ENCODE measurements around the gene SYNE1.
"Not testable (repeated sequence)": the region's sequence is repeated elsewhere in the genome, so short reads cannot be mapped to it uniquely, and the experiment has no call there.

SYNE1 gene

GRCh38 chr6:152330961-152331360, 306.2 kb downstream of the SYNE1 start:
- H3K27me3 ChIP-seq (replicated peaks; ENCODE audit: control insufficient read depth, insufficient read depth, low read length) = no peaks in the 10 kb centered on the region
- no peaks in the 10 kb centered on the region for H3K4me1 ChIP-seq (ENCODE audit: control insufficient read depth, insufficient read depth, low read length)
- no peak overlapping the region for H3K4me3 ChIP-seq (ENCODE audit: low read length)
- peaks cover 81% of the 10 kb centered on the region for H3K36me3 ChIP-seq (ENCODE audit: control insufficient read depth, insufficient read depth, low read length, severe bottlenecking)
- no peak for DNase-seq (ENCODE audit: low read depth)
- no peak overlapping the region for H3K9ac ChIP-seq (ENCODE audit: low read length)
- H3K9me3 ChIP-seq (ENCODE audit: control insufficient read depth, low read length) = no peaks in the 10 kb centered on the region

- Histone ChIP-seq H3K4me3 (ENCODE audit: low read length) (no peak overlapping the region), H3K36me3 (ENCODE audit: control insufficient read depth, insufficient read depth, low read length, severe bottlenecking) (peaks cover 82% of the 10 kb centered on the region), H3K27me3 (replicated peaks; ENCODE audit: control insufficient read depth, insufficient read depth, low read length) (no peaks in the 10 kb centered on the region), H3K9ac (ENCODE audit: low read length) (no peak overlapping the region), H3K4me1 (ENCODE audit: control insufficient read depth, insufficient read depth, low read length) (no peaks in the 10 kb centered on the region), H3K9me3 (ENCODE audit: control insufficient read depth, low read length) (no peaks in the 10 kb centered on the region)
- DNase-seq (ENCODE audit: low read depth) = no peak
Observed at GRCh38 chr6:152329638-152330448, 307.3 kb downstream of the SYNE1 start.

GRCh38 chr6:152328200-152328599, 309.0 kb downstream of the SYNE1 start:
- not testable (repeated sequence) for H3K9me3 ChIP-seq (ENCODE audit: control insufficient read depth, low read length); H3K27me3 ChIP-seq (replicated peaks; ENCODE audit: control insufficient read depth, insufficient read depth, low read length); H3K4me3 ChIP-seq (ENCODE audit: low read length); H3K9ac ChIP-seq (ENCODE audit: low read length); H3K4me1 ChIP-seq (ENCODE audit: control insufficient read depth, insufficient read depth, low read length); DNase-seq (ENCODE audit: low read depth)
- peaks cover 80% of the 10 kb centered on the region for H3K36me3 ChIP-seq (ENCODE audit: control insufficient read depth, insufficient read depth, low read length, severe bottlenecking)

- no peaks in the 10 kb centered on the region for H3K9me3 ChIP-seq (ENCODE audit: control insufficient read depth, low read length)
- H3K4me1 ChIP-seq (ENCODE audit: control insufficient read depth, insufficient read depth, low read length) = peaks cover under 1% of the 10 kb centered on the region
- H3K27me3 ChIP-seq (replicated peaks; ENCODE audit: control insufficient read depth, insufficient read depth, low read length) = no peaks in the 10 kb centered on the region
- no peak overlapping the region for H3K4me3 ChIP-seq (ENCODE audit: low read length)
- no peak for DNase-seq (ENCODE audit: low read depth)
- no peak overlapping the region for H3K9ac ChIP-seq (ENCODE audit: low read length)
- H3K36me3 ChIP-seq (ENCODE audit: control insufficient read depth, insufficient read depth, low read length, severe bottlenecking) = peaks cover 83% of the 10 kb centered on the region
Observed at GRCh38 chr6:152323376-152323775, 313.8 kb downstream of the SYNE1 start.

- H3K27me3 ChIP-seq (replicated peaks; ENCODE audit: control insufficient read depth, insufficient read depth, low read length) = no peaks in the 10 kb centered on the region
- no peak overlapping the region for H3K9ac ChIP-seq (ENCODE audit: low read length)
- H3K4me1 ChIP-seq (ENCODE audit: control insufficient read depth, insufficient read depth, low read length) = peaks cover 3% of the 10 kb centered on the region
- H3K4me3 ChIP-seq (ENCODE audit: low read length) = no peak overlapping the region
- peaks cover 89% of the 10 kb centered on the region for H3K36me3 ChIP-seq (ENCODE audit: control insufficient read depth, insufficient read depth, low read length, severe bottlenecking)
- peak; percentile 61 for DNase-seq (ENCODE audit: low read depth)
- no peaks in the 10 kb centered on the region for H3K9me3 ChIP-seq (ENCODE audit: control insufficient read depth, low read length)
Observed at GRCh38 chr6:152318278-152318677, 318.9 kb downstream of the SYNE1 start.

- Histone ChIP-seq H3K9me3 (ENCODE audit: control insufficient read depth, low read length) (no peaks in the 10 kb centered on the region), H3K9ac (ENCODE audit: low read length) (no peak overlapping the region), H3K4me1 (ENCODE audit: control insufficient read depth, insufficient read depth, low read length) (peaks cover 3% of the 10 kb centered on the region), H3K36me3 (ENCODE audit: control insufficient read depth, insufficient read depth, low read length, severe bottlenecking) (peaks cover 78% of the 10 kb centered on the region), H3K4me3 (ENCODE audit: low read length) (no peak overlapping the region), H3K27me3 (replicated peaks; ENCODE audit: control insufficient read depth, insufficient read depth, low read length) (no peaks in the 10 kb centered on the region)
- peak; percentile 56 for DNase-seq (ENCODE audit: low read depth)
Observed at GRCh38 chr6:152316024-152316423, 321.1 kb downstream of the SYNE1 start.

GRCh38 chr6:152314483-152314832, 322.7 kb downstream of the SYNE1 start:
- H3K4me1 ChIP-seq (ENCODE audit: control insufficient read depth, insufficient read depth, low read length) = peaks cover 3% of the 10 kb centered on the region
- no peak overlapping the region for H3K9ac ChIP-seq (ENCODE audit: low read length)
- DNase-seq (ENCODE audit: low read depth) = no peak
- H3K4me3 ChIP-seq (ENCODE audit: low read length) = no peak overlapping the region
- H3K27me3 ChIP-seq (replicated peaks; ENCODE audit: control insufficient read depth, insufficient read depth, low read length) = no peaks in the 10 kb centered on the region
- peaks cover 78% of the 10 kb centered on the region for H3K36me3 ChIP-seq (ENCODE audit: control insufficient read depth, insufficient read depth, low read length, severe bottlenecking)
- no peaks in the 10 kb centered on the region for H3K9me3 ChIP-seq (ENCODE audit: control insufficient read depth, low read length)

GRCh38 chr6:152313542-152314482, 323.4 kb downstream of the SYNE1 start:
- DNase-seq (ENCODE audit: low read depth) = peak; percentile 48
- Histone ChIP-seq H3K9me3 (ENCODE audit: control insufficient read depth, low read length) (no peaks in the 10 kb centered on the region), H3K4me1 (ENCODE audit: control insufficient read depth, insufficient read depth, low read length) (peaks cover 3% of the 10 kb centered on the region), H3K36me3 (ENCODE audit: control insufficient read depth, insufficient read depth, low read length, severe bottlenecking) (peaks cover 78% of the 10 kb centered on the region), H3K27me3 (replicated peaks; ENCODE audit: control insufficient read depth, insufficient read depth, low read length) (no peaks in the 10 kb centered on the region), H3K4me3 (ENCODE audit: low read length) (no peak overlapping the region), H3K9ac (ENCODE audit: low read length) (peak overlapping the region; percentile 7)

GRCh38 chr6:152312434-152312833, 324.7 kb downstream of the SYNE1 start:
- Histone ChIP-seq H3K9ac (ENCODE audit: low read length) (no peak overlapping the region), H3K4me3 (ENCODE audit: low read length) (no peak overlapping the region), H3K27me3 (replicated peaks; ENCODE audit: control insufficient read depth, insufficient read depth, low read length) (no peaks in the 10 kb centered on the region), H3K4me1 (ENCODE audit: control insufficient read depth, insufficient read depth, low read length) (no peaks in the 10 kb centered on the region), H3K36me3 (ENCODE audit: control insufficient read depth, insufficient read depth, low read length, severe bottlenecking) (peaks cover 78% of the 10 kb centered on the region), H3K9me3 (ENCODE audit: control insufficient read depth, low read length) (no peaks in the 10 kb centered on the region)
- DNase-seq (ENCODE audit: low read depth) = no peak

GRCh38 chr6:152310371-152310954, 326.7 kb downstream of the SYNE1 start:
- peaks cover 73% of the 10 kb centered on the region for H3K36me3 ChIP-seq (ENCODE audit: control insufficient read depth, insufficient read depth, low read length, severe bottlenecking)
- H3K4me3 ChIP-seq (ENCODE audit: low read length) = no peak overlapping the region
- H3K4me1 ChIP-seq (ENCODE audit: control insufficient read depth, insufficient read depth, low read length) = no peaks in the 10 kb centered on the region
- H3K9me3 ChIP-seq (ENCODE audit: control insufficient read depth, low read length) = no peaks in the 10 kb centered on the region
- H3K9ac ChIP-seq (ENCODE audit: low read length) = no peak overlapping the region
- no peak for DNase-seq (ENCODE audit: low read depth)
- H3K27me3 ChIP-seq (replicated peaks; ENCODE audit: control insufficient read depth, insufficient read depth, low read length) = no peaks in the 10 kb centered on the region

GRCh38 chr6:152309648-152310047, 327.5 kb downstream of the SYNE1 start:
- no peak for DNase-seq (ENCODE audit: low read depth)
- peaks cover 75% of the 10 kb centered on the region for H3K36me3 ChIP-seq (ENCODE audit: control insufficient read depth, insufficient read depth, low read length, severe bottlenecking)
- no peaks in the 10 kb centered on the region for H3K9me3 ChIP-seq (ENCODE audit: control insufficient read depth, low read length)
- H3K9ac ChIP-seq (ENCODE audit: low read length) = no peak overlapping the region
- no peaks in the 10 kb centered on the region for H3K4me1 ChIP-seq (ENCODE audit: control insufficient read depth, insufficient read depth, low read length)
- H3K27me3 ChIP-seq (replicated peaks; ENCODE audit: control insufficient read depth, insufficient read depth, low read length) = no peaks in the 10 kb centered on the region
- no peak overlapping the region for H3K4me3 ChIP-seq (ENCODE audit: low read length)

Data from adipocyte (in vitro differentiated cells).